ENCODE measurements around the gene HEXIM2.

HEXIM2 gene

GRCh38 chr17:45171338-45172231 lies 9.9 kb downstream of the HEXIM2 start:
- DNase-seq, result peak; percentile 93

- no peak for DNase-seq
These were observed 10.5 kb downstream of the HEXIM2 start for GRCh38 chr17:45172232-45172540.

GRCh38 chr17:45172541-45173286 lies 11.0 kb downstream of the HEXIM2 start:
- peak; percentile 93 for DNase-seq

- no peak for DNase-seq
These were observed 14.1 kb downstream of the HEXIM2 start for GRCh38 chr17:45175759-45176115.

GRCh38 chr17:45177563-45177962 lies 15.9 kb downstream of the HEXIM2 start:
- DNase-seq, result no peak

GRCh38 chr17:45184144-45184543 lies 22.5 kb downstream of the HEXIM2 start:
- no peak for DNase-seq

- DNase-seq, result no peak
These were observed 25.2 kb downstream of the HEXIM2 start for GRCh38 chr17:45186801-45187354.

- no peak for DNase-seq
These were observed 27.3 kb downstream of the HEXIM2 start for GRCh38 chr17:45189009-45189408.

GRCh38 chr17:45190503-45191255 lies 29.0 kb downstream of the HEXIM2 start:
- DNase-seq, result no peak

- DNase-seq, result no peak
These were observed 33.7 kb downstream of the HEXIM2 start for GRCh38 chr17:45195424-45195823.

GRCh38 chr17:45197108-45197507 lies 35.4 kb downstream of the HEXIM2 start:
- DNase-seq, result no peak

GRCh38 chr17:45197555-45198334 lies 36.1 kb downstream of the HEXIM2 start:
- peak; percentile 87 for DNase-seq

GRCh38 chr17:45200701-45201100 lies 39.0 kb downstream of the HEXIM2 start:
- no peak for DNase-seq

GRCh38 chr17:45201457-45201856 lies 39.8 kb downstream of the HEXIM2 start:
- DNase-seq, result no peak

- DNase-seq, result peak; percentile 32
These were observed 40.2 kb downstream of the HEXIM2 start for GRCh38 chr17:45201880-45202279.

GRCh38 chr17:45218895-45219661 lies 57.4 kb downstream of the HEXIM2 start:
- peak; percentile 44 for DNase-seq

Data from NCI-H226 (cell line).